CD4-positive, alpha-beta memory T cell (primary cell): ENCODE measurements around the gene KDM1B. TPM values are rescaled to one million over a fixed set of nuclear protein-coding genes. Genes with fewer than 3 reads are reported as not detected.
A peak's percentile ranks its signal among the peaks of the same experiment; 100 is the strongest.

Source experiments
- CTCF ChIA-PET: fragments of 350-600 bp; sonication (Branson Sonifier 250); formaldehyde crosslinking; loops from one replicate; lab custom pipeline; 2021; ENCODE audit warnings: inconsistent platforms; ENCODE audit not compliant: partially characterized antibody; lab: Charles Lee
- POLR2A ChIA-PET: fragments of 350-600 bp; sonication (Branson Sonifier 250); formaldehyde crosslinking; loops from one replicate; lab custom pipeline; 2021; ENCODE audit not compliant: partially characterized antibody; lab: Charles Lee
- DNase-seq, 5 donors: peaks; one replicate each; pipeline versions ENCODE4 v3.0.0 to v3.0.0-alpha.2; 2020 to 2022; ENCODE audit warnings: mixed read lengths in 1 of 5
- H3K27ac ChIP-seq: one replicate; pipeline ENCODE4 v1.7.0; 2013; ENCODE audit warnings: low read depth, low read length
- H3K27me3 ChIP-seq: 2 replicates; pipeline ENCODE4 v1.7.0; 2013; ENCODE audit warnings: mild to moderate bottlenecking, low read length, moderate library complexity; ENCODE audit not compliant: insufficient read depth
- H3K36me3 ChIP-seq: 2 replicates; pipeline ENCODE4 v1.7.0; 2013; ENCODE audit warnings: mild to moderate bottlenecking, low read length, moderate library complexity; ENCODE audit not compliant: insufficient read depth
- H3K4me1 ChIP-seq: 2 replicates; pipeline ENCODE4 v1.7.0; 2013; ENCODE audit warnings: mild to moderate bottlenecking, low read length, moderate library complexity; ENCODE audit not compliant: insufficient read depth
- H3K4me3 ChIP-seq, 2 donors: one replicate each; pipeline ENCODE4 v1.7.0; 2013; ENCODE audit warnings: low read length in 2 of 2, mild to moderate bottlenecking in 1 of 2
- H3K9me3 ChIP-seq, 2 donors: one replicate each; pipeline ENCODE4 v1.7.0; 2013; ENCODE audit warnings: low read length in 2 of 2, control low read depth in 1 of 2; ENCODE audit not compliant: control insufficient read depth in 1 of 2
- H3K27ac Mint-ChIP-seq, 7 donors: one replicate each; pipeline ENCODE4 v1.8.0; 2020 to 2021; ENCODE audit warnings: mixed read lengths in 7 of 7, mild to moderate bottlenecking in 6 of 7, inconsistent platforms in 3 of 7, moderate library complexity in 3 of 7
- H3K27me3 Mint-ChIP-seq, 2 donors: one replicate each; pipeline ENCODE4 v1.8.0; 2020 to 2021; ENCODE audit warnings: mixed read lengths in 2 of 2
- H3K36me3 Mint-ChIP-seq, 2 donors: one replicate each; pipeline ENCODE4 v1.8.0; 2020 to 2021; ENCODE audit warnings: mixed read lengths in 2 of 2, inconsistent platforms in 1 of 2, mild to moderate bottlenecking in 1 of 2
- H3K4me1 Mint-ChIP-seq, 4 donors: one replicate each; pipeline ENCODE4 v1.8.0; 2020 to 2021; ENCODE audit warnings: mixed read lengths in 4 of 4, mild to moderate bottlenecking in 1 of 4
- H3K4me3 Mint-ChIP-seq, 8 donors: one replicate each; pipeline ENCODE4 v1.8.0; 2020 to 2021; ENCODE audit warnings: mixed read lengths in 8 of 8, mild to moderate bottlenecking in 7 of 8, moderate library complexity in 6 of 8, inconsistent platforms in 3 of 8
- H3K9me3 Mint-ChIP-seq, 8 donors: one replicate each; pipeline ENCODE4 v1.8.0; 2020 to 2021; ENCODE audit warnings: mixed read lengths in 8 of 8, mild to moderate bottlenecking in 5 of 8, inconsistent platforms in 3 of 8, moderate library complexity in 1 of 8
- intact Hi-C: fragments of 100-400 bp; cut with micrococcal nuclease; formaldehyde crosslinking; loops from one replicate; pipeline ENCODE4 v1.15.1; 2023
- polyA plus RNA-seq, 2 donors: library from polyadenylated mRNA; unstranded; fragments of 300-500 nt; fragmentation: Illumina TruSeq; gene quantifications; one replicate each; pipeline ENCODE4 v1.2.3, GENCODE V29; 2021
- total RNA-seq, 2 experiments: library from RNA; stranded (reverse); gene quantifications; one replicate each; pipeline ENCODE4 v1.2.3, GENCODE V29; 2021

The KDM1B gene
- total and polyA plus RNA-seq, 4 experiments from 2014 or later, result 0.45 to 12.3 (median 6.5) TPM

DNA sequence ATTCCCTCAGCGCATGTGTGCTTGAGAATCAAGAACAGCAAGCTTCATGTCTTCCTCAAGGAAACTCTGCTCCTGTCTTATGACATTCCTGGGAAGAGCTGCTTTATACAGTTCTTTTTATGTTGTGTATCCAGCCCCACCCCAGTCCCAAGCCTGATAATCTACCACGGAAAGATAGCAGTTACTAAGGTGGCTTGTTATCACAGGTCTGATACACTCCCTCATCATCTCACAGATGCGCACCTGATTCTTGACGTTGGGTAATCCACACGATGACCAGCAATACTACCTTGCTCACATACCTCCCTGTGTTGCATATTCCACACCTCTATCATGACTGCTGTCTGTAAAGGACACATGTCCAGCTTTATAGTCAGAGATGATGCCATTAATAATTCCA lies 36.0 kb upstream of the KDM1B start:
- Histone ChIP-seq H3K9me3 (no peaks in the 10 kb centered on the region), H3K4me3 (no peak overlapping the region), H3K4me1 (peaks cover 14% of the 10 kb centered on the region), H3K27ac (no peak overlapping the region), H3K27me3 (no peaks in the 10 kb centered on the region), H3K36me3 (no peaks in the 10 kb centered on the region)
- CTCF ChIA-PET, result no interaction called here
- Mint-ChIP-seq H3K27me3 (peaks cover 2 to 12% of the 10 kb centered on the region in 2 donors), H3K27ac (no peak overlapping the region), H3K4me1 (peaks cover 8 to 24% (median 14%) of the 10 kb centered on the region in 4 donors), H3K4me3 (no peak overlapping the region), H3K36me3 (peaks cover 0 to 2% of the 10 kb centered on the region in 2 donors), H3K9me3 (peaks cover 0 to 9% (median 3%) of the 10 kb centered on the region in 8 donors)
- DNase-seq, result no peak
- intact Hi-C loops, result no loop called here
- POLR2A ChIA-PET, result no interaction called here

DNA sequence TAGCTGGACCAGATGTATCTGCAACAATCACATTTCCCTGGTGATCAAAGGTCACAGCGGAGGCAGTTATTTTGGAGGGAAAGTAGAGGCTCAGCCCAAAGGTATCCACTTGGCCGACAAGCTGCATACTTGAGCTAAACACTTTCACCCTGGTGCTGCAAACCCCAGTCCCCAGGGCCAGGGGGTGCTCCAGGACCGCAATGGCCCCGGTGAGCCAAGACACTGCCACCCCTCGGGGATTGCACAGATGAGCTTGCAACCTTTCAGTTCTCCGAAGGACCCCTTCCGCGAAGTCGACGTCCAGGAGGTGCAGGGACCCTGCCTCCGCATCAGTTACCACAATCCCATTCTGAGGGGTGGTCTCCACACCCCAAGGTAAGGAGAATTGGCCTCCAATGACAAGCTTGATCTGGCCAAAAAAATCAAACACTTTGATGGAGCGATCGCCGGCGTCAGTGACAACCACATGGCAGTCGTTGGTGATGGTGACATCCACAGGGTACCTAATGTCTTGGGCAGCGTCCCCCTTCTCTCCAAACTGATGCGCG lies 33.6 kb upstream of the KDM1B start:
- Histone ChIP-seq H3K36me3 (no peaks in the 10 kb centered on the region), H3K4me1 (peaks cover 8% of the 10 kb centered on the region), H3K4me3 (peak overlapping the region in 1 of 2 donors; percentile 37), H3K27me3 (no peaks in the 10 kb centered on the region), H3K27ac (no peak overlapping the region), H3K9me3 (no peaks in the 10 kb centered on the region)
- intact Hi-C loops, result no loop called here
- peak overlapping the region in 2 of 7 donors; percentile 7 to 57 for H3K27ac Mint-ChIP-seq
- ChIA-PET POLR2A (interaction anchor here (1.3 to 3.2 kb wide), 2 partner anchors 34 to 415 kb away, joined by 4 to 13 read pairs; partner anchors contain the start of genes KDM1B, NUP153 and TPMT), CTCF (interaction anchor here (0.6 to 1.4 kb wide), 6 partner anchors 8 to 385 kb away, joined by 3 to 4 read pairs (median 3); no protein-coding TSS in a partner anchor)
- peaks cover 0 to 9% (median 3%) of the 10 kb centered on the region in 8 donors for H3K9me3 Mint-ChIP-seq
- H3K36me3 Mint-ChIP-seq, result peaks cover 0 to 2% of the 10 kb centered on the region in 2 donors
- peak overlapping the region; percentile 58 to 91 (median 72) for H3K4me3 Mint-ChIP-seq
- DNase-seq, result no peak
- peaks cover 5 to 17% (median 10%) of the 10 kb centered on the region in 4 donors for H3K4me1 Mint-ChIP-seq
- peaks cover 1 to 9% of the 10 kb centered on the region in 2 donors for H3K27me3 Mint-ChIP-seq

DNA sequence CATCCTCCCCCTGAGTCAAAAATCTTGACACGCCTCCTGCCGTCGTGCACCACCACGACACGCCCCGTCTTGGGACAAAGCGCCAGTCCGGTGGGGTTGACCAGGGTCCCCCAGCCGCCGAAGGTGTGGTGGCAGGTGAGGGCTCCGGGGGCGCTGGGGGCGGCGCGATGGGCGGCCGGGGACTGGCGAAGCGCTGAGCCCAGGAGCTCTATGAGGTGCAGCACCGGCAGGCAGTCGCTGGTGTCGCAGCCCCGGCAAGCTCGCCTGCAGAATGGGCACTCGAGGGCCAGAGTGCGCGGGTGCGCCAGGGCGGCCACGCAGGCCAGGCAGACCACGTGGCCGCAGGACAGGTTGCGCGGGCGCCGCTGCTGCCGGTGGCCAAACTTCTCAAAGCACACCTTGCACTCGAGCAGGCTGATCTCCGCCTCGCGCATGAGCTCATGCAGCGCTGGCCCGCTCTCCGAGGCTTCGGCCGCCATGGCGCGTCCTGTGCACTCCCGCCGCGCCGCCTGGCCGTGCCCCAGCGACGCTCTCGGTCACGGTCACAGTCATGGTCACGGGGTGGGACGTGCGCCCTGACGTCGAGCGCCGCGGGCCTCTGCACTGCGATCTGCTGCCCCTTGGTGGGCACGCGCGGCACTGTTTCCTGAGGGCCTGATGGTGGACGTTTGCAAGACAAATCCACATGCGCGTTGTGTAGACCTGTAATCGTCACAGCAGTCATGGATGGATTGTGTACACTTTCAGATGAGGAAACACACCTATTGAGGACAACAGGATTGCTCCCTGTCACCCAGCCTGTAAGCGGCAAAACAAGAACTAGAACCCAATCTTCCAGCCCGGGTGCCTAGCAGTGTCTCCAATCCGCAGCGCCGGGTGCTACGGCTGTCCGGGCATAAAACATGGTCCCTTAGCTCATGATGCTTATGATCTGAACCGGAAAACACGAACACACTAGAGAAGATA lies 32.8 kb upstream of the KDM1B start, which contains the start of gene NHLRC1:
Gene NHLRC1, minus strand, starts transcription at position 550 of the 966 bp plus-strand sequence. Its CDS starts 71 bp downstream, at position 479.
- Histone ChIP-seq H3K4me3 (peak within 1 kb of the TSS; percentile 26 to 37), H3K9me3 (no peaks in the 10 kb centered on the region), H3K27me3 (no peaks in the 10 kb centered on the region), H3K27ac (no peak within 1 kb of the TSS), H3K36me3 (no peaks in the 10 kb centered on the region), H3K4me1 (peaks cover 8% of the 10 kb centered on the region)
- intact Hi-C loops, result no loop called here
- CTCF ChIA-PET, result interaction anchor here (0.6 to 1.4 kb wide), 6 partner anchors 9 to 384 kb away, joined by 3 to 4 read pairs (median 3); no protein-coding TSS in a partner anchor
- Mint-ChIP-seq H3K4me3 (peak within 1 kb of the TSS; percentile 75 to 91 (median 82)), H3K9me3 (peaks cover 0 to 9% (median 3%) of the 10 kb centered on the region in 8 donors), H3K36me3 (peaks cover 0 to 2% of the 10 kb centered on the region in 2 donors), H3K27me3 (peaks cover 1 to 9% of the 10 kb centered on the region in 2 donors), H3K4me1 (peaks cover 5 to 17% (median 10%) of the 10 kb centered on the region in 4 donors), H3K27ac (peak within 1 kb of the TSS in 4 of 7 donors; percentile 18 to 90 (median 31))
- POLR2A ChIA-PET, result interaction anchor here (1.3 to 3.2 kb wide), 2 partner anchors 33 to 416 kb away, joined by 4 to 13 read pairs; partner anchors contain the start of genes KDM1B, NUP153 and TPMT
- peak; percentile 44 to 69 (median 57) for DNase-seq

DNA sequence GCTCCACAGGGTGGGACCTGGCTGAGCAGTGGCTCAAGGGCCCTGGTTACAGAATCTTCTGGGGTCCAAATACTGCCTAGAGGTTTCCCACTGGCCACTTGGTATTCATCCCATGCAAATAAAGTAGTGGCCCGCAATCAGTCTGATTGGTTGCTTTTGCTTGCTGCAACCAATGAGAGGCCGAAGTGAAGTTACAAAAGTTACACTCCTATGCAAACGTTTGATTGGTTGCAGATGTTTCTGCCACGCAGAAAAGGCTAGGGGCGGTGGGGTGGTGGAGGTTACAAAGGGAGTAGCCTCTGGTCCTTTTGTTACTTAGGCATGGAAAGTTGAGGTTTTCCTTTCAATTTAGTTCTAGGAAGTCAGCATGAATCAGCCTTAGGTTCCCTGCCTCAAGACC lies 29.1 kb upstream of the KDM1B start:
- Mint-ChIP-seq H3K27ac (no peak overlapping the region), H3K4me1 (peaks cover 5 to 15% (median 8%) of the 10 kb centered on the region in 4 donors), H3K36me3 (peaks cover 6 to 9% of the 10 kb centered on the region in 2 donors), H3K4me3 (no peak overlapping the region), H3K27me3 (peaks cover 1 to 2% of the 10 kb centered on the region in 2 donors), H3K9me3 (peaks cover 0 to 4% (median under 1%) of the 10 kb centered on the region in 8 donors)
- Histone ChIP-seq H3K36me3 (no peaks in the 10 kb centered on the region), H3K4me3 (no peak overlapping the region), H3K9me3 (no peaks in the 10 kb centered on the region), H3K4me1 (peaks cover 8% of the 10 kb centered on the region), H3K27me3 (no peaks in the 10 kb centered on the region), H3K27ac (no peak overlapping the region)
- no peak for DNase-seq
- intact Hi-C loops, result no loop called here
- POLR2A ChIA-PET, result no interaction called here
- CTCF ChIA-PET, result no interaction called here

DNA sequence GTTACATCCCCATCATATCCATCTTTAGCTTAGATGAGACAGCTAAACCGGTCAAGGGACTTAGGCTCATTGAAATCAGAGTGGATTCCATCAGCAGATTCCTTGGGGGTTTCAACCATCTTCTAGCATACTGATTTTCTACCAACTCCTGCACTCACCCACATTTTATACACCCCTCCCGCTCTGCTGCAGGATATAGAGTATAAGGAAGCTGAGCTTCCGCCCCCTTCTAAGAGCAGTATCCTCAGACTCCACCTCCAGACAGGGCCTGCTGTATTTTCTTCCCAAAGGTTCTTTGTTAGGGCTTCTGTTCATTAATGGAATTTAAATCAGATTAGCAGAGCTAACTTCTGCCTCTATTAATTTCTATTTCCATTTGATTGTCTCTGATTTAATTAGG lies 22.9 kb upstream of the KDM1B start:
- peaks cover 4% of the 10 kb centered on the region for H3K36me3 ChIP-seq
- Mint-ChIP-seq H3K4me3 (peak overlapping the region in 1 of 8 donors; percentile 23), H3K27ac (no peak overlapping the region), H3K9me3 (no peaks in the 10 kb centered on the region), H3K36me3 (peaks cover 43 to 44% of the 10 kb centered on the region in 2 donors), H3K27me3 (no peaks in the 10 kb centered on the region), H3K4me1 (peaks cover 0 to 8% (median 5%) of the 10 kb centered on the region in 4 donors)
- CTCF ChIA-PET, result interaction anchor here (0.8 to 1.2 kb wide), 2 partner anchors 11 kb away, joined by 3 read pairs; no protein-coding TSS in a partner anchor
- H3K27me3 ChIP-seq, result no peaks in the 10 kb centered on the region
- POLR2A ChIA-PET, result no interaction called here
- H3K4me1 ChIP-seq, result no peaks in the 10 kb centered on the region
- no peak overlapping the region for H3K4me3 ChIP-seq
- intact Hi-C loops, result no loop called here
- H3K27ac ChIP-seq, result no peak overlapping the region
- DNase-seq, result no peak
- no peaks in the 10 kb centered on the region for H3K9me3 ChIP-seq

DNA sequence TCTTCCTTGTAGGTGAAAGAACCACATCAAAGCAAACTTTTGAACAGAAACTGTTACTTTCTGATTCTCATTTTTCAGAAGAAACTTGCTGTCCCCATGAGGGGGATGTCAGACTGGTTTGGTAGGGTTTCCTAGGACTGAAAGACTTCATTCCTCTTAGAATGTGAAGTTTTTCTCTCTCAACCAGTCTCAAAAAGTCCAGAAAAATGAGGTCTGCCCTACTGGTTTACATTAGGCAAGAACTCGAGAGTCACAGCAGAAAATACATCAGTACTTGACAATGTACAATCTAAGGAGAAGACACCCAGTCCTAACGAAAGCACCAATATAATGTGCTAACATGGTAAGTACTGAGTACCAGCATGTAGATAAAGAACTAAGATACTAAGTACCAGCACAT lies 20.1 kb upstream of the KDM1B start:
- Mint-ChIP-seq H3K27me3 (no peaks in the 10 kb centered on the region), H3K27ac (no peak overlapping the region), H3K36me3 (peaks cover 54% of the 10 kb centered on the region in 2 donors), H3K9me3 (no peaks in the 10 kb centered on the region), H3K4me3 (no peak overlapping the region), H3K4me1 (peaks cover 0 to 8% (median 5%) of the 10 kb centered on the region in 4 donors)
- Histone ChIP-seq H3K4me1 (no peaks in the 10 kb centered on the region), H3K27ac (no peak overlapping the region), H3K9me3 (no peaks in the 10 kb centered on the region), H3K27me3 (no peaks in the 10 kb centered on the region), H3K36me3 (peaks cover 13% of the 10 kb centered on the region), H3K4me3 (no peak overlapping the region)
- intact Hi-C loops, result no loop called here
- ChIA-PET POLR2A (no interaction called here), CTCF (interaction anchor here (1.1 kb wide), 1 partner anchor 13 kb away, joined by 3 read pairs; no protein-coding TSS in a partner anchor)
- DNase-seq, result no peak
